ENCODE results near the gene GABRB2.

GABRB2 gene

DNA sequence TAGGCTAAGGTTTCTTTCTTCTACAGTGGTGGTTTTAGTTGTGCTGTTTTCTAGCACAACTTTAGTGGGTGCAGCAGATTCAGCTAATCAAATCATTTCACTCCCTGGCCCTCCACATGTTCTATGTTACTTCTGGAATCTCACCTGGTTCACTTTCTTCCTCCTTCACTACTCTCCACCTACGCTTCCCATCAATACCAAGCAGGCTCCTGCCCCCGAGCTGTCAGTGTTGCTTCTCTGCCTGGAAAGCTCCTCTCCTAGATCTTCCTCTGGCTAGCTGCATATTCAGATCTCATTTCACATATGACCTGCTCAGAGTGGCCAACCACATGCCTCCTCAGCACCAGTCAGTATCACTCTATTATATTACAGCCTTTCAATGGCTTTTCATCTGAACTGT is 19.6 kb upstream of the GABRB2 start:
- TF ChIP-seq, protein P1, sequence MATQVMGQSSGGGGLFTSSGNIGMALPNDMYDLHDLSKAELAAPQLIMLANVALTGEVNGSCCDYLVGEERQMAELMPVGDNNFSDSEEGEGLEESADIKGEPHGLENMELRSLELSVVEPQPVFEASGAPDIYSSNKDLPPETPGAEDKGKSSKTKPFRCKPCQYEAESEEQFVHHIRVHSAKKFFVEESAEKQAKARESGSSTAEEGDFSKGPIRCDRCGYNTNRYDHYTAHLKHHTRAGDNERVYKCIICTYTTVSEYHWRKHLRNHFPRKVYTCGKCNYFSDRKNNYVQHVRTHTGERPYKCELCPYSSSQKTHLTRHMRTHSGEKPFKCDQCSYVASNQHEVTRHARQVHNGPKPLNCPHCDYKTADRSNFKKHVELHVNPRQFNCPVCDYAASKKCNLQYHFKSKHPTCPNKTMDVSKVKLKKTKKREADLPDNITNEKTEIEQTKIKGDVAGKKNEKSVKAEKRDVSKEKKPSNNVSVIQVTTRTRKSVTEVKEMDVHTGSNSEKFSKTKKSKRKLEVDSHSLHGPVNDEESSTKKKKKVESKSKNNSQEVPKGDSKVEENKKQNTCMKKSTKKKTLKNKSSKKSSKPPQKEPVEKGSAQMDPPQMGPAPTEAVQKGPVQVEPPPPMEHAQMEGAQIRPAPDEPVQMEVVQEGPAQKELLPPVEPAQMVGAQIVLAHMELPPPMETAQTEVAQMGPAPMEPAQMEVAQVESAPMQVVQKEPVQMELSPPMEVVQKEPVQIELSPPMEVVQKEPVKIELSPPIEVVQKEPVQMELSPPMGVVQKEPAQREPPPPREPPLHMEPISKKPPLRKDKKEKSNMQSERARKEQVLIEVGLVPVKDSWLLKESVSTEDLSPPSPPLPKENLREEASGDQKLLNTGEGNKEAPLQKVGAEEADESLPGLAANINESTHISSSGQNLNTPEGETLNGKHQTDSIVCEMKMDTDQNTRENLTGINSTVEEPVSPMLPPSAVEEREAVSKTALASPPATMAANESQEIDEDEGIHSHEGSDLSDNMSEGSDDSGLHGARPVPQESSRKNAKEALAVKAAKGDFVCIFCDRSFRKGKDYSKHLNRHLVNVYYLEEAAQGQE (IDR thresholded peaks at IDR 0.05; ENCODE audit: low read depth) = no peak
- TF ChIP-seq CEBPB (IDR thresholded peaks at IDR 0.05) = no peak
- no peak for TF ChIP-seq ZBTB7A (IDR thresholded peaks at IDR 0.05; ENCODE audit: low read depth)
- TF ChIP-seq FOXM1 (IDR thresholded peaks at IDR 0.05; ENCODE audit: borderline replicate concordance, low read depth) = no peak
- no peak for TF ChIP-seq EGR1 (IDR thresholded peaks at IDR 0.05)
- no peak for TF ChIP-seq NFIC (IDR thresholded peaks at IDR 0.05)
- TF ChIP-seq TCF12 (IDR thresholded peaks at IDR 0.05; ENCODE audit: low read depth) = no peak
- no peak for TF ChIP-seq TAF1 (IDR thresholded peaks at IDR 0.05; ENCODE audit: low read depth)
- TF ChIP-seq YY1 (IDR thresholded peaks at IDR 0.05; ENCODE audit: low read depth) = no peak
- no peak for TF ChIP-seq EP300 (IDR thresholded peaks at IDR 0.05; ENCODE audit: borderline replicate concordance)
- no peak for TF ChIP-seq RAD21 (IDR thresholded peaks at IDR 0.05; ENCODE audit: low read depth)
- no peak for TF ChIP-seq CREB1 (IDR thresholded peaks at IDR 0.05; ENCODE audit: low read depth)

DNA sequence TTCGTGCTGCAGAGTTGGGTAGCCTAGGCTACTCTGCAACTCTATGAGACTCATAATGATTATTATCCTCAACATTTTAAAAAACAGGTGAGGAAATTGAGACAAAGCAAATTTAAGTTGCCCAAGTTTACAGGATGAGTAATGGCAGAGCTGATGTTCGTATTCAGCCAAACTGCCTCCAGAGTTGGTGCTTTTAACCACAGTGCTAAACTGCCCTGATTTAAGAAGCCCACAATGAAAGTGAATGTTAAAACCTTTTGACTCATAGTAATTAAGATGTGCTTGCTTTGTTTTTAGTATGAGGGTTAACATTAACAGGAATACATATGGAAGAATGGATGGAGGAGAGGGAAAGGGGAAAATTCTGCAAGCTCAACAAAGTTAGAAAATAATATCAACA is 15.9 kb upstream of the GABRB2 start:
- no peak for TF ChIP-seq YY1 (IDR thresholded peaks at IDR 0.05; ENCODE audit: low read depth)
- no peak for TF ChIP-seq CEBPB (IDR thresholded peaks at IDR 0.05)
- no peak for TF ChIP-seq FOXM1 (IDR thresholded peaks at IDR 0.05; ENCODE audit: borderline replicate concordance, low read depth)
- no peak for TF ChIP-seq CREB1 (IDR thresholded peaks at IDR 0.05; ENCODE audit: low read depth)
- TF ChIP-seq, protein P1 (IDR thresholded peaks at IDR 0.05; ENCODE audit: low read depth) = no peak
- TF ChIP-seq, protein P2, sequence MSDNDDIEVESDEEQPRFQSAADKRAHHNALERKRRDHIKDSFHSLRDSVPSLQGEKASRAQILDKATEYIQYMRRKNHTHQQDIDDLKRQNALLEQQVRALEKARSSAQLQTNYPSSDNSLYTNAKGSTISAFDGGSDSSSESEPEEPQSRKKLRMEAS (IDR thresholded peaks at IDR 0.05) = no peak
- no peak for TF ChIP-seq EP300 (IDR thresholded peaks at IDR 0.05; ENCODE audit: borderline replicate concordance)
- TF ChIP-seq RAD21 (IDR thresholded peaks at IDR 0.05; ENCODE audit: low read depth) = no peak

DNA sequence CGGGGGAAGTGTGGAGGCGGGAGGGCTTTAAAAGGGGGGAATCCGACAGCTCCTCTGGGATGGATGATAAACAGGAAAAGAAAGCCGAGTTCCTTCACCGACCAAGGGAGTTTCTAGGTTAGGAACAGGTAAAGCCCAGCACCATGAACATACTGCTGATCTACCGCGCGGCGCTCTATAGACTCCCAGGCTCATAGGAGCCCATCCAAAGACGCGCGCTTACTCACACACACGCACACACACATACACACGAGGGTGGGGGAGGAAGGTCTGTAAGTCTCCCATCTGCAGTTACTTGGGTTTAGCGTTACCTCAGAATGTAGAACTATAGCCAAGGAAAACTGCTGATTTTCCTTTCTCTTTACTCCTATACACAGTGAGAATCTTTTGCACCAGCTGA is 2.6 kb upstream of the GABRB2 start:
- TF ChIP-seq, protein P3, sequence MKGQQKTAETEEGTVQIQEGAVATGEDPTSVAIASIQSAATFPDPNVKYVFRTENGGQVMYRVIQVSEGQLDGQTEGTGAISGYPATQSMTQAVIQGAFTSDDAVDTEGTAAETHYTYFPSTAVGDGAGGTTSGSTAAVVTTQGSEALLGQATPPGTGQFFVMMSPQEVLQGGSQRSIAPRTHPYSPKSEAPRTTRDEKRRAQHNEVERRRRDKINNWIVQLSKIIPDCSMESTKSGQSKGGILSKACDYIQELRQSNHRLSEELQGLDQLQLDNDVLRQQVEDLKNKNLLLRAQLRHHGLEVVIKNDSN (IDR thresholded peaks at IDR 0.05) = no peak
- TF ChIP-seq CEBPB (IDR thresholded peaks at IDR 0.05) = no peak
- TF ChIP-seq TAF1 (IDR thresholded peaks at IDR 0.05; ENCODE audit: low read depth) = no peak
- TF ChIP-seq CREB1 (IDR thresholded peaks at IDR 0.05; ENCODE audit: low read depth) = no peak
- TF ChIP-seq, protein P1 (IDR thresholded peaks at IDR 0.05; ENCODE audit: low read depth) = no peak
- TF ChIP-seq ZBTB7A (IDR thresholded peaks at IDR 0.05; ENCODE audit: low read depth) = no peak

DNA sequence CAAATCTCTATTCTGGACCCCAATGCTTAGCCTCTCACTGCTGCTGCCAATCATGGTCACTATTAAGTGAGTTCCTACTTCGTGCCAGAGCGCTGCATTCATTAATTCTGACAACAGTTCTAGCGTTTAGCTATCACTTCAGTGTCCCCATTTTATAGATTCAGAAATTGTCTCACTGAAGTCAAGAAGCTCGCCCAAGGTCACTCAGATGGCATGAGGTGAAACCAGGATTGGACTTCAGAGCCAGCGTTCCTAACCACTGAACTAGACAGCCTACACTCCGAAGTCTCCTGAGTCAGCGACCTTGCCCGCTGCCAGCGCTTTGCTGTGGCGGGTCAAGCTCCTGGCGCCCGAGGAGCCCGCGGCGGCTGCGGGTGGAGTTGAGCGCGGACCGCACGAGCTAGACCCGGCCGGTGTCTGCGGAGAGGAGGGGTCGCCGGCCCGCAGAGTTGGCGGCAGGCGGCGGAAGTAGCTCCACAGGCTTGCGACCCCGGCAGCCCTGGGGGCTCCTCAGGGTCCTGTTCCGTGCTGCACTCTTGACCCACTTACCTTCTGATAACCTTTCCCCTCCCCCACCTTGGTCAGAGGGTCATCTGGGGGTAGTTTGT is 2.1 kb upstream of the GABRB2 start:
- TF ChIP-seq, protein P1 (IDR thresholded peaks at IDR 0.05; ENCODE audit: low read depth) = no peak
- no peak for TF ChIP-seq RAD21 (IDR thresholded peaks at IDR 0.05; ENCODE audit: low read depth)
- TF ChIP-seq TAF1 (IDR thresholded peaks at IDR 0.05; ENCODE audit: low read depth) = no peak
- TF ChIP-seq NFIC (IDR thresholded peaks at IDR 0.05) = no peak
- no peak for TF ChIP-seq CEBPB (IDR thresholded peaks at IDR 0.05)
- TF ChIP-seq, protein P3 (IDR thresholded peaks at IDR 0.05) = no peak
- TF ChIP-seq FOXM1 (IDR thresholded peaks at IDR 0.05; ENCODE audit: borderline replicate concordance, low read depth) = no peak
- TF ChIP-seq ZBTB7A (IDR thresholded peaks at IDR 0.05; ENCODE audit: low read depth) = no peak
- TF ChIP-seq, protein P2 (IDR thresholded peaks at IDR 0.05) = no peak
- TF ChIP-seq TEAD4 (IDR thresholded peaks at IDR 0.05) = no peak
